NCI-H1436 treated with DMSO at 0.1 percent for 48 hours (cell line): Measurements from ENCODE around the gene CEP76.
"Not testable (repeated sequence)": the region's sequence is repeated elsewhere in the genome, so short reads cannot be mapped to it uniquely, and the experiment has no call there.

Source experiments
- DNase-seq: peaks from one replicate; lab custom pipeline; 2025; lab: John Stamatoyannopoulos, UW

The CEP76 gene

DNA sequence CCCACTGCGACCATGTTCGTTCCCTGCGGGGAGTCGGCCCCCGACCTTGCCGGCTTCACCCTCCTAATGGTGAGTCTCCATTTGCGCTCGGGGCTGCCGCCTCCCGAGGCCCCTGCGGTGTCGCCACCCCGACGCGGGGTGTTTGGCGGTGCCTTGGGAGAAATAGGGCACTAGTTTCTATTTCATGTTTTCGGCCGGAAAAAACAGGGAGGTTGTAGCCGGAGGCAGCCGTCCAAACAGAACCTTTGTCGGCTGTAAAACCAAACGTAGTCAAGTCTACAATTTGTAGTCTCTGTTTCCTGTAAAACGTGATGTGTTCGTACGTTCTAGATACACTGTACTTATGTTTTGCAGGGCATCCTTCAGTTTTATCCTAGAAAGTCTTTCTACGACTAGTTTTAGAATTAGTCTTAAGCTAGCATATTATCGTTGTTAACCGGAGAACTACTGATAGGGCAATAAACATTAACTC, 609 bp upstream of the CEP76 start:
- DNase-seq, result no peak

DNA sequence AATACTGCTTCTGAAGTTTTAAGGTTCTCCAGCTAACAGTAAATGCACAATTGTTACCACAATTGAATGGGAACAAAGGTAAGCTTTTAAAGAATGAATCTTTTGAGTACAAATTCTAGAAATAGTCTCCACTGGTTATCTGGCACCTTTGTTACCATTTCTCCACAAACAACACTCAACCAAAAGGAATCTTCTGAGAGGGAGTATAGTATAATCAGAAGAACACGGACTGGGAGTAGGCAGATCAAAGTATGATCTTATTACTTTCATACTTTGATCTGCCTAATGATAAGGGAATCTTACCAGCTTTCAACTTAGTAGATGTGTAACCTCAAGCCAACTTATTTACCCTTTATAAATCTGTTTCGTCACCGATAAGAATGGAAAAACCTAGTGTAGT, 1.4 kb downstream of the CEP76 start:
- no peak for DNase-seq

DNA sequence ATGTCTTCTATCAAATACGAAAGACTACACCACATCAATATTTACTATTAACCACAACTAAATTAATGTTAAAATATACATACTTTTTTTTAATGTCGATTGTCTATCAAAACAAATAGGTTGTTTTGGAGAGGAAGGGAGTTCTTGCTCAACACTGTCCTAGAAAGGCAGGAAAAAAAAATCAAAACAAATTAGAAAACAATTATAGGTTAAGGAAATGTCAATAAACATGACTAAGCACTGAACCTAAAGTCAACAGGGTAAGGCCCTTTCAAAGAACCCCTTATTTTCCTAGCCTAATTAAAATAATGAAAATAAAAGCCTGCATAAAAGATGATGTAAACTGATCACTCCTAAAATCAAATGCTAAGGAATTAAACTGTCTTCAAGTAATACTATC, 2.8 kb downstream of the CEP76 start:
- no peak for DNase-seq

DNA sequence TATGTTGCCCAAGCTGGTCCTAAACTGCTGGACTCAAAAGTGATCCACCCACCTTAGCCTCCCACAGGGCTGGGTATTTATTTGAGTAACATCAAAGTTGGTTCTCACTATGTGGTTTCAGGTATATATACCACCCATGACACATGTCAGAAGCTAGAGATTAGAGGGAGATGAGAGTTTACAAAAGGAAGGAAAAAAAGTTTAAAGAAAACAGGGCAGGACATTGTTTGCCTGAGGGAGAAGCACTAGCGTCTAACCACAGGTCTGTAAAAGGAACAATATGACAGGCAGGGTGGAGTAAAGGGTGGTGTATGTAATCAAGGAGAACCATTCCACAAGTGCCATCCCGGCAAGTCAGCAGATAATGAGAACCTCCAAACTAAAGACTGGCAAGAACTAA, 8.5 kb downstream of the CEP76 start:
- no peak for DNase-seq

DNA sequence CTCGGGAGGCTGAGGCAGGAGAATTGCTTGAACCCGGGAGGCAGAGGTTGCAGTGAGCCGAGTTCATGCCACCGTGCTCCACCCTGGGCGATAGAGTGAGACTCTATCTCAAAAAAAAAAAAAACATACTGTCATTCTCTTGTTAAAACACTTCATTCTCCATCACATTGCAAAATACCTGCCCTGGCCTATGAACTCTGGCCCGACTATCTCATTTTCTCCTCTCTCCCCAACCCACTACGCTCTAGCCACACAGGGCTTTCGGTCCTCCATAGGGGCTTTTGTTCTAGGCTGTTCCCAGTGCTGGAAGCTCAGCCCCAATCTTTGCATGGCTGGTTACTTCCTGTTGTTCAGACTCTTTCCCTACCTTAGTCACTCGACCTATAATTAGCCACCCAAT, 10.3 kb downstream of the CEP76 start:
- DNase-seq, result no peak

DNA sequence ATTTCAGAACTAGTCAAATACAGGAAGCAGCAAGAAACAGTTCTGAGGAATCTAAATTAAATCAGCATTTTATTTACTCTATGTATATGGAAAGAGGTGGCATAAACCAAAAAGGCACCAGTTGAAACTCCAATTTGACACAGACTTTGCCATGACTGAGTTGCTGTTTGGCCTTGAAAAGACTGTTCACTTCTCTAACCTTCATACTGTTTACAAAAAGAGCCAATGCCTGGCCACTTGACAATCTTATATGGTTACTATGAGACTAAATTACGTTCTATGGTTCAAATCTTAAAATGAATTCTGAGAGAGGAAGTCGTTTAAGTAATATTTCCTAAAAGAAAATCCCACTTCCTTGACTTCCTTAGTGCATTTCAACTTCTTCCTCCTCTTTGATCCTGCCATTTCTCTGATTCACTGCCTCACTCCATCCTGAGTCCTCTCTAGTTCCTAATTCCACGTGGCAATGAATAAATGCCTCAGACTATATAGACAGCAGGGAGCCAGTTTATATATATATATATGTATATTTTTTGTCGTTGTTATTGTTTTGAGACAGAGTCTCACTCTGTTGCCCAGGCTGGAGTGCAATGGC, 13.2 kb downstream of the CEP76 start:
- no peak for DNase-seq

DNA sequence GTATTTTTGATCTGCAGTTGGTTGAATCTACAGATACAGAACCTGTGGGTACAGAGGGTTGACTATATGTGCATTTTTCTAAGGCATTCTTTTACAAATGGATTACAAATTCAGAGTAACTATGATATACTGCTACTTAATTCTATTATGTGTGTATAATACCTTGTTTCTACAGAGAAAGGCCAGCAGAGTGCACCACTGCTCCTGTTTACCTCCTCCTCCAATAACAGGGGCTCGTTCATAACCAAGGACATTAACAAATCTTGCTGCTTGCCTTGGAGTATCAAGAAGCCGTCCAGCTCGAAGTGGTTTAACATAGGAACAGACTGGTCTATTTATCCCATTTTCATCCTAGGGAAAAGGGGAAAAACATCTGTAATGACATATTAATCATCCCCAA, 16.4 kb downstream of the CEP76 start:
- DNase-seq, result no peak

DNA sequence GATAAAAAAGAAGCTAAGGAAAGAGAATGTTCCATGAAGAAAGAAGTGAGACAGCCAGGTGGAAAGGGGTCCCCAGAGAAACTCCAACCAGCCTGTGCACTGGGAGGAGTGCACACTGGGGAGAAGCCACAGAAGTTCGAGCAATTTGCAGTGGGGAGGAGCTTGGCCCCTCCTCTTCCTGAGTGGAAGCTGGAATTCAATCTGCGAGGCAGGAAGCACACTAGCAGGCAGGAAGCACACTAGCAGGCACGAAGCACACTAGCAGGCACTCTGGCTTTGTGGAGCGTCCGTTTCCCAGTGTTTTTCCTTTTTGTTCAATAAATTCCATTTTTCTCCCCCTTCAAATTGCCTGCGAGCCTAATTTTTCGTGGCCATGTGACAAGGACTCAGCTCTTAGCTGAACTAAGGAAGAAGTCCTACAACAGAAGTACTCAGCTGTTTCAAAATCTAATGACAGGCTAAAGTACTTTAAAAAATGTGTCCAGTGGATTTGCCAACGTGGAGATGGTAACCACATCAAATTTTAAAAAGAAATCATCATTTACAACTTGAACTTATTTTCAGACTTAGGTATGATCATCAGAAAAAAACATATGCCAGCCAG, 23.2 kb downstream of the CEP76 start:
- DNase-seq, result no peak

DNA sequence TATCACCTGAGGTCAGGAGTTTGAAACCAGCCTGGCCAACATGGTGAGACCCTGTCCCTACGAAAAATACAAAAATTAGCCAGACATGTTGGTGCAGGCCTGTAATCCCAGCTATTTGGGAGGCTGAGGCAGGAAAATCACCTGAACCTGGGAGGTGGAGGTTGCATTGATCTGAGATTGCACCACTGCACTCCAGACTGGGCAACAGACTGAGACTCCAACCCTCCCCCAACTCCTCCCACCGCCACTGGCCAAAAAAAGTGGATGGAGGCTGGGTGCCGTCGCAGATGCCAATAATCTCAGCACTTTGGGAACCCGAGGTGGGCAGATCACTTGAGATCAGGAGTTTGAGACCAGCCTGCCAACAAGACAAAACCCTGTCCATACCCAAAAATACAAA, 34.5 kb downstream of the CEP76 start:
- no peak for DNase-seq

DNA sequence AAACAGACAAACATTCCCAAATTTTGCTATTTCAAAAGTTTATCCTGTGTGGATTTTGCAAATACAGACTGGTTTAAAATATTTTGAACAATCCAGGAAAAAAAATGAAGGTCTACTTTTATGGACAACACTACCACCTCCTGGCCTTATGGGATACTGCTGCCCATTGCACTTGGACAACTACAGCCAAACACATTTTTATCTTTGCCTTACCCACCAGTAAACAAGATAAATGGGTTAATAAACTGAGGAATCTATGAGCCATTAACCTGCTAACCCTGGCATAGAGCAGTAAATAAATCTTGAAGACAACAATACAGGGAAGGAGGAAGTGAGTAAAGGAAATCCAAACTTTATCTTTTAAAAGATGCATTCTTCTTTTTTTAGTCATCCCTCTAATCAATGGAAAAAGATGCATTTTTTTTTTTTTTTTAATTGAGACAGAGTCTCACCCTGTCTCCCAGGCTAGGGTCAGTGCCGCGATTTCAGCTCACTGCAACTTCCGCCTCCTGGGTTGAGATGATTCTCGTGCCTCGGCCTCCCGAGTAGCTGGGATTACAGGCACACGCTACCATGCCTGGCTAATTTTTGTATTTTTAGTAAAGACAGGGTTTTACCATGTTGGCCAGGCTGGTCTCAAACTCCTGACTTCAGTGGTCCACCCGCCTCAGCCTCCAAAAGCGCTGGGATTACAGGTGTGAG, 42.5 kb downstream of the CEP76 start:
- no peak for DNase-seq

DNA sequence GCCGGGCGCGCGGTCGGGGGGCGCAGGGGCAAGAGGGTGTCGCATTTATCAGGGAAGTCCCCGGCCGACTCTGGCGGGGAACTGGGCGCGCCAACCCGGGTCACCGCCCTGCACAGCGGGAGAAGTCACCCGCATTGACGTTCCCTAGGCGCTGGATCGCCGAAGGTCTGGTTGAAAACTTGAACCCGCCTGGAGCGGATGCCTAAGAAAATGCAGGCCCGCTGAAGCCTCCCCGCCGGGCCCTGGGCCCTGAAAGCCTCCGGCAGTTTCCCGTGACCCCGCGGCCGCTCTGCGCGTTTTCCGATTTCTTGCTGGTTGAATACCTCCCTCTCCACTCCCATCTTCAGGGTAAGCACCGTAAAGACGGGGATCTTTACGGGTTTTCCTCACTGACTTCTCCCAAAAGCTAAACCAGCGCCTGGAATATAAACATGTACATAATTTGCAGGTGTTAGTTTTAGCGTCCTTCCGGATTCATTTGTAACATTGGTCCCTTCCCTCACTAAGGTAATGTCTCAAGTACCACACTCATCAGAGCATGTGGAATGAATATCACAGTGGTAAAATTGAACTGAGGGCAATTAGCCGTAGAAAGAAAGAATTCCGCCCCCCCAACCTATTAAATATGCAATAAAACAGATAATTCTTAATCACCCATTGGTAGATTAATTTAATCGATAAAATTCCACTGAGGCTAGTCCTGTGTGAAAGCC, 43.9 kb downstream of the CEP76 start:
- no peak for DNase-seq

DNA sequence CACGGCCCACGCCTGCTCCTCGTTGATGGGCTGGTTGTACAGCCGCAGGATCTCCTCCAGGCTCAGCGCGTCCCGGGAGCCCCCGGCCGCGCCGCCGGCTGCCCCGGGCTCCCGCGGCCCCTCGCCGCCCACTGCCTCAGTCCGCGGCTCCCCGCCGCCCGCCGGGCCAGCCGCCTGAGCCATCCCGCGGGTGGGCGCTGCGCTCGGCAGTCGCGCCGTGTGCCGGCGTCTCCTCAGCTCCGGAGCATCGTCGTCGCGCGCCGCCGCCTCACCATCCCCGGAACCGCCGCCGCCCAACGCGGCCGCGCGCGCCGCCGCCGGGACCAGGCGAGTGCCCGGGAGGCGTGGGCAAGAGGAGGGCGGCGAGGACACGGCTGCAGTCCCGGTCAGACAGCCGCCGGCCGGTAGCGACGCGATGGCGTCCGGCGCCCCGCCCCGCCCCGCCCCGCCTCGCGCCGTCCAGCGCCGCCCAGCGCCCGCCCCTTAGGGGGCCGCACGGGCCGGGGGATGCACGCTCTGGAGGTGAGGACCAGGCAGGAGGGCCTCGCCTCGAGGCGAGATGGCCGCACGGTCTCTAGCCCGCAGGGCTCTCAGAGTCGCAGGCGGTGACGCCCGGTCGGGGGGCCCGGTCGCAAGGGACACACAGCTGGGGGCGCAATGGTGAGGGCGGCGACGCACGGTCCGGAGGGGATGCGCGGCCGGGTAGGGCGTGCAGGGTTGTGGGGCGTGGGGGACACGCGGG, 44.7 kb downstream of the CEP76 start, which contains the start of gene SPIRE1:
Gene SPIRE1, minus strand, starts transcription at position 424 of the 742 bp plus-strand sequence. Its CDS starts 241 bp downstream, at position 183.
- DNase-seq, result peak; percentile 9

DNA sequence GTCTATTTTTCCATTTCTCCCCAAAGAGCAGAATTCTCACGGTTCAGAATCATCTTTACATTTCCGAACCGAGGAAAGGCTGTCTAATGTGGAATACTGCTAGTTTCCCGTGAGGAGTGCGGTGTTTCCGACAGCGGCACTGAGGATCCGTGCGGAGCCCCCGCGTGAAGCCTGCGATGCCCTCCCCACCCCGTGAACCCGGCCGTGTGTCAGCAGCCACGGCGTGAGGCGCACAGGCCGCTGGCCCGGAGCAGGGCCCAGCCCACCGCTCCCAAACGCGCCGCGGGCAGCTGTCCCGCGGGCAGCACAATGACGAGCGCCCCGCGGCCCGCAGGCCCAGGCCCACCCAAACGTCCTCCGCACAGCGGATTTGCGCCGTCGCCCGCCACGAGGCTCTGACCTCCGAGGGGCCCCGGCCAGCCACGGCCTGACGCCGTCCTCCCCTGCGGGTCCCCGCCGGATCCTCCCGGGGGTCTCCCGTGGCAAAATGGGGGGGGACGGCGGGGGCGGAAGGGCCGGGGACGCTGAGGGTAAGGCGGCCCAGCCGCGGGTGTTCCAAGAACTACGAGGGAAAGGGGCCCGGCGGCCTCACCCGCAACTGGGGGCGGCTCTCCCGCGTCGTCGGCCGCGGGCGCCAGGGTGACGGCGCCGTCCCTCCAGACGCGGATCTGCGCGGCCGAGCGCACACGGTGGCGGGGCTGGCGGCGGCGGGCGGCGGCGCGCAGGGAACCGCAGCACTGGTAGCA, 45.4 kb downstream of the CEP76 start:
- no peak for DNase-seq

DNA sequence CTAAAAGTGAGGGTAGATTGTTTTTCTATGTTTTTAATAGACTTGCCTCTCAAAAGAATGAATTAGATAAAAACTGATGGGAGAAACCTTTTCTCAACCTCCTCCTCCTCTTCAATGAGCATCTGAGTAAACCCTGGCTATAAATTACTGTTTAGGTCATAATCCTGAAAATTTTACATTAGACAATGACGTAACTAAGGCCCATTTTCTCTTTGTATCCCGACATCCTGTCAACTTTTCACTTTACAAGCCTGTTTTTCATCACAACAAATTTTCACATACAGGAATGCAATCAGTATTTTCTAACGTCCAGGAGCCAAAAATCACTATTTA, 46.0 kb downstream of the CEP76 start:
- DNase-seq, result no peak

DNA sequence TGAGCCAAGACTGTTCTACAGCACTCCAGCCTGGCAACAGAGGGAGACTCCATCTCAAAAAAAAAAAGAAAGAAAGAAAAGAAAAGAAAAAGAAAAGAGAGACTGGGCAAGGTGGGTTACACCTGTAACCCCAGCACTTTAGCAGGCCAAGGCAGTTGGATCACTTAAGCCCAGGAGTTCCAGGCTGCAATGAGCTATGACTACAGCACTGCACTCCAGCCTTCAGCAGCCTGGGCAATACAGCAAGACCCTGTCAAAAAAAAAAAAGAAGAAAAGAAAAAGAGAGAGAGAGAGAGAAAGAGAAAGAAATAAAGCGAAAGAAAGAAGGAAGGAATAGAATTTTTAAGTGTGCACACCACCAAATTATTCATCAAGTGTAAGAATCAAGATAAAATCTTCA, 47.6 kb downstream of the CEP76 start:
- DNase-seq, result no peak

DNA sequence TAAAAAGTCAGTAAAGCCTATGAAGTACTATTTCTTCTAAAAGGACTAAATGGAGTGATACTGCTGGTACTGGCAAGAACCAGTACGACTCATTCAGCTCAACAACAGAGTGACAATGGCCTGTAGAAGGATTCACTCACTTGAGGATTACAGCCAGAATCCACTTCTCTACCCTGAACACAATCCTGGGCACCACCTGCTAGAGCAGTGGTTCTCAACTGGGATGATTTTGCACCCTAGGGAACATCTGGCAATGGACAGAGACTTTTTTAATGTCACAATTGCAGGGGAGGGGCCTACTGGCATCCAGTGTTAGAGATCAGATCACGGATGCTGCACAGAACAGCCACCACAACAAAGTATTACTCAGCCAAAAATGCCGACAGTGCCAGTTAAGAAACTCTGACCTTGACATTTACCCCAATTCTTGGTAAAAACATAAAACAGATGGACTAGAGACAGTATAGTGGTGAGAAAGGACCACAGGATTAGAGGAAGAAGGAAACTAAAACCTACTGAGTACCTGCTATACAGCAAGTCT, 49.6 kb downstream of the CEP76 start:
- DNase-seq, result no peak

DNA sequence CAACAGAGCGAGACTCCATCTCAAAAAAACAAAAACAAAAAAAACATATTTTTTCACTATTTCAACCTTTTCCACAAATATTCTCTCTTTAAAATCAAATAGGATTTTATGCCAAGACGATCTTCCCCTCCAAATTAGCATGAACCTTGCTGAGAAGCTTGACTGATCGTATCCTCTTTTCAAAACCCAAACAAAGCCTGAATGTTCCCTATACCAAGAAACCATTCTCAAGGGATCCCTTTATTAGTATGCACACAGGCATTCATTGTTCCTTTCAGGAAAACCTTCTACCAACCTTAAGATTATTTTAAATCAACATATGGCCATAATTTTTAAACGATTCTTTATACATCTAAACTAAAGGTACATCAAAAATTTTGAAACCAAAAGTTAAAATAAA, 50.9 kb downstream of the CEP76 start:
- no peak for DNase-seq

DNA sequence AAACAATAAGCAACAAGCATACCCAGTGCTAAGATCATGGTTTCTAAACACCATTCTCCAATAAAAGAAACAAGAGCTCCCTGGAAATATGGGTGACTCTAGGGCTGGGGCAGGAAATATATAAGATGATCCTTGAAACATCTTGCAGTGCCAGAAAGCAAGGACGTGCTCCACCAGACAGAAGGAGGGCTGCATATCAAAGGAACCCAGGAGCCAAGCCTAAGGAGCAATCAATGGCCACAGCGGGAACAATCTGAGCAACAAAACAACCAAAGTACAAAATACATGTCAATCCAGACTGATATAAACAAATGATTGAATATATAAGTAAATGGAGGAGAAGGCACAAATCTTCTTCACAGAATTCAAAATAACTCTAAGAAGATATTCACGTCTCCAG, 54.8 kb downstream of the CEP76 start:
- DNase-seq, result no peak

DNA sequence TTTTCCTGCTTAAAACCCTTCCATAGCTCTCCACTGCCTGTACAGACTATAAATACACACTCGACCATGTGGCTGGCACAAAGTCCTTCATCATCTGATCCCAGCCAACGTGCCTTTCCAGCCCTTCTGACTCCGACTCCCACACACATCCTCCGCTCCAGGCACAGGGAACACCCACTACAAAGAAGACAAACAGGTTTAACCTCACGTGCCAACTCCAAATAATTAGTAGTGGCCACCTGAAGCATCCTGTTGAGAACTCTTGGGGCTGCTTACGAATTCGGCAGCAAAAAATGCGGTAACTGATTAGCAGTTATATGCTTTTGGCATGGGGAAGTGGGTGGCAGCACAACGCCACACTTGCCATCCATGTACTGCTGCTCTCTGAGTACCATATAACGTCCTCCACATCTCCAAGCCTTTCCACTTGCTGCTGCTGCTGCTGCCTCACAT, 56.7 kb downstream of the CEP76 start:
- DNase-seq, result no peak

DNA sequence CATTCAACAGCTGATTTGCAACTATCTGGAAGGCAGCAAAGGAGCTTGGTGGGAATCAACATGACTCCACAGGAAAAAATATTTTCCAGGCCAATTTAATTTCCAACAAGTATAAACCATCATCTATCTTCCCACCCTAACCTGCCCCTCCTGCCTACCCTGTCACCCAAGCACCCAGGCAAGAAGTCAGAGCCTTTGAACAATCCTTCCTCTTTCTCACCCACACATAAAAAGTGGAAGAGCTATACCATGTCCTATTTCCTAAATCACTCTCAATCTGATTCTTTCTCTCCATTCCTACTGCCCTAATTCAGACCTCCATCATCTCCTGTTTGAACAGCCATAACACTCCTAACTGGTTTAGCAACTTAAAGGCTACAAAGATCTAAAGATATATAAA, 57.3 kb downstream of the CEP76 start:
- no peak for DNase-seq

DNA sequence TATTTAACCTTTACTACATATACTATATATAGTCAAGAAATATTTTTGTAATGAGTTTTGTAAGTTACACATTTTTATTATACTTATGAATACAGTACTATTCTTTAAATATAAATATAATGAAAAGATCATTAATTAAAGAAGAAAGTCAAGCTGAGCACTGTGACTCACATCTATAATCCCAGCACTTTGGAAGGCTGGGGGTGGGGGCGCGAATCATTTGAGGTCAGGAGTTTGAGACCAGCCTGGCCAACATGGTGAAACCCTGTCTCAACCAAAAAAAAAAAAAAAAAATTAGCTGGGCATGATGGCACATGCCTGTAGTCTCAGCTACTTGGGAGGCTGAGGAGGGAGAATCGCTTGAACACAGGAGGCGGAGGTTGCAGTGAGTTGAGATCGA, 58.8 kb downstream of the CEP76 start:
- DNase-seq, result not testable (repeated sequence)
